CD14-positive monocyte (primary cell): ENCODE data around the gene ASZ1. TPM values are rescaled to one million over a fixed set of nuclear protein-coding genes. Genes with fewer than 3 reads are reported as not detected.
"Not testable (repeated sequence)": the region's sequence is repeated elsewhere in the genome, so short reads cannot be mapped to it uniquely, and the experiment has no call there.

Experiments used
- DNase-seq, 3 donors: peaks; one replicate each; pipeline ENCODE4 v3.0.0-alpha.2; 2011 to 2022
- H2AFZ ChIP-seq: 2 replicates; pipeline ENCODE4 v1.6.0; 2012; ENCODE audit warnings: mild to moderate bottlenecking, low read depth, low read length, inconsistent platforms; ENCODE audit not compliant: insufficient read depth, poor library complexity, severe bottlenecking
- H3K27ac ChIP-seq, 2 donors: 1 replicate in 1 of 2; 2 replicates in 1 of 2; pipeline ENCODE4 v1.5.1; 2012 to 2013; ENCODE audit warnings: low read length in 2 of 2, control low read depth in 1 of 2, inconsistent platforms in 1 of 2, low read depth in 1 of 2, mild to moderate bottlenecking in 1 of 2
- H3K27me3 ChIP-seq, 2 donors: one replicate each; pipeline versions ENCODE4 v1.6.0 to v1.6.1; 2011 to 2013; ENCODE audit warnings: low read length in 2 of 2; ENCODE audit not compliant: control insufficient read depth in 2 of 2, insufficient read depth in 2 of 2
- H3K36me3 ChIP-seq, 2 donors: replicated peaks in 1 of 2; 1 replicate in 1 of 2; 2 replicates in 1 of 2; pipeline versions ENCODE4 v1.5.1 to v1.6.1; 2012 to 2013; ENCODE audit warnings: low read length in 2 of 2, control low read depth in 1 of 2, inconsistent platforms in 1 of 2, mild to moderate bottlenecking in 1 of 2; ENCODE audit not compliant: insufficient read depth in 2 of 2, control insufficient read depth in 1 of 2
- H3K4me1 ChIP-seq, 2 donors: 1 replicate in 1 of 2; 2 replicates in 1 of 2; pipeline versions ENCODE4 v1.5.1 to v1.6.1; 2012 to 2013; ENCODE audit warnings: low read length in 2 of 2, control low read depth in 1 of 2, inconsistent platforms in 1 of 2, mild to moderate bottlenecking in 1 of 2, moderate library complexity in 1 of 2; ENCODE audit not compliant: insufficient read depth in 2 of 2, control insufficient read depth in 1 of 2
- H3K4me2 ChIP-seq: replicated peaks from 2 replicates; pipeline ENCODE3; 2012; ENCODE audit warnings: low read length, moderate library complexity, mild to moderate bottlenecking; ENCODE audit not compliant: poor library complexity, severe bottlenecking; ENCODE audit errors: extremely low read depth
- H3K4me3 ChIP-seq, 3 experiments: fragments of 200-600 bp in 1 of 3; sonication (generic) in 1 of 3; replicated peaks in 1 of 3; 1 replicate in 2 of 3; 2 replicates in 1 of 3; pipeline ENCODE4 v1.5.1; 2011 to 2013; ENCODE audit warnings: low read length in 3 of 3, mild to moderate bottlenecking in 3 of 3, control low read depth in 2 of 3, low read depth in 2 of 3, inconsistent platforms in 1 of 3, moderate library complexity in 1 of 3
- H3K79me2 ChIP-seq: 2 replicates; pipeline ENCODE4 v1.6.0; 2012; ENCODE audit warnings: mild to moderate bottlenecking, control low read depth, inconsistent platforms, low read length, moderate library complexity; ENCODE audit not compliant: insufficient read depth
- H3K9ac ChIP-seq: 2 replicates; pipeline ENCODE4 v1.6.0; 2017; ENCODE audit warnings: low read length, mild to moderate bottlenecking; ENCODE audit not compliant: insufficient read depth, poor library complexity, severe bottlenecking
- H3K9me3 ChIP-seq, 2 donors: replicated peaks in 1 of 2; 1 replicate in 1 of 2; 2 replicates in 1 of 2; pipeline versions ENCODE4 v1.5.1 to v1.6.1; 2012 to 2013; ENCODE audit warnings: low read length in 2 of 2, control low read depth in 1 of 2; ENCODE audit not compliant: control insufficient read depth in 1 of 2, insufficient read depth in 1 of 2
- H4K20me1 ChIP-seq: 2 replicates; pipeline ENCODE4 v1.6.0; 2012; ENCODE audit warnings: mild to moderate bottlenecking, low read length, control low read depth, moderate library complexity; ENCODE audit not compliant: insufficient read depth
- H3K27ac Mint-ChIP-seq, 7 donors: one replicate each; pipeline ENCODE4 v1.8.0; 2020; ENCODE audit warnings: mild to moderate bottlenecking in 7 of 7, mixed read lengths in 7 of 7, moderate library complexity in 6 of 7, inconsistent platforms in 2 of 7
- H3K27me3 Mint-ChIP-seq, 3 donors: one replicate each; pipeline ENCODE4 v1.8.0; 2021 to 2022; ENCODE audit warnings: low read depth in 3 of 3, mild to moderate bottlenecking in 3 of 3, mixed read lengths in 3 of 3, moderate library complexity in 3 of 3, inconsistent platforms in 1 of 3
- H3K36me3 Mint-ChIP-seq, 2 donors: one replicate each; pipeline ENCODE4 v1.8.0; 2020; ENCODE audit warnings: mixed read lengths in 2 of 2, inconsistent platforms in 1 of 2, mild to moderate bottlenecking in 1 of 2
- H3K4me1 Mint-ChIP-seq: one replicate; pipeline ENCODE4 v1.8.0; 2020; ENCODE audit warnings: mild to moderate bottlenecking, mixed read lengths
- H3K4me3 Mint-ChIP-seq, 2 donors: one replicate each; pipeline ENCODE4 v1.8.0; 2020; ENCODE audit warnings: mild to moderate bottlenecking in 2 of 2, mixed read lengths in 2 of 2, moderate library complexity in 1 of 2
- H3K9me3 Mint-ChIP-seq, 7 donors: one replicate each; pipeline ENCODE4 v1.8.0; 2020 to 2022; ENCODE audit warnings: mixed read lengths in 7 of 7, mild to moderate bottlenecking in 6 of 7, moderate library complexity in 6 of 7, inconsistent platforms in 2 of 7
- WGBS: methylation state at CpG from one replicate; pipeline ENCODE4 v1.1.5; 2013; ENCODE audit warnings: missing lambda C conversion rate; ENCODE audit not compliant: insufficient coverage; 5-methylcytosine and 5-hydroxymethylcytosine counted together
- intact Hi-C, 2 donors: fragments of 100-400 bp; cut with micrococcal nuclease; formaldehyde crosslinking; loops; one replicate each; pipeline versions ENCODE4 v1.15.0 to v1.15.1; 2023
- polyA plus RNA-seq, 3 donors: library from polyadenylated mRNA; depleted of rRNA in 1 of 3; unstranded in 2 of 3; stranded (reverse) in 1 of 3; fragments of 300-500 nt in 2 of 3; fragments of >200 nt in 1 of 3; fragmentation: Illumina TruSeq in 2 of 3; gene quantifications; 1 replicate in 2 of 3; 2 replicates in 1 of 3; pipeline ENCODE4 v1.2.3, GENCODE V29; 2012 to 2021
- TF ChIP-seq, protein P1 (sequence below): fragments of 200-600 bp; IDR thresholded peaks from one replicate; pipeline ENCODE4 v1.8.0; 2022; ENCODE audit warnings: antibody characterized with exemption, mild to moderate bottlenecking

The ASZ1 gene
- polyA plus RNA-seq, 3 donors, result not detected

- no peaks in the 10 kb centered on the region for H3K9me3 ChIP-seq
- H3K27ac ChIP-seq, result no peak overlapping the region
- no peak overlapping the region for H3K9ac ChIP-seq
- H3K4me1 ChIP-seq, result no peaks in the 10 kb centered on the region
- no peak overlapping the region for H3K4me3 ChIP-seq
- H4K20me1 ChIP-seq, result no peaks in the 10 kb centered on the region
- intact Hi-C loops, result no loop called here
- Mint-ChIP-seq H3K4me3 (no peak overlapping the region), H3K4me1 (no peaks in the 10 kb centered on the region), H3K27ac (no peak overlapping the region), H3K9me3 (peaks cover 0 to 2% (median 0%) of the 10 kb centered on the region in 7 donors), H3K36me3 (no peaks in the 10 kb centered on the region), H3K27me3 (peaks cover 0 to 2% (median 0%) of the 10 kb centered on the region in 3 donors)
- H2AFZ ChIP-seq, result no peak overlapping the region
- WGBS, result no CpG with 5 or more reads among the region's 2 CpGs
- H3K27me3 ChIP-seq, result no peaks in the 10 kb centered on the region
- no peaks in the 10 kb centered on the region for H3K36me3 ChIP-seq
- TF ChIP-seq, protein P1, sequence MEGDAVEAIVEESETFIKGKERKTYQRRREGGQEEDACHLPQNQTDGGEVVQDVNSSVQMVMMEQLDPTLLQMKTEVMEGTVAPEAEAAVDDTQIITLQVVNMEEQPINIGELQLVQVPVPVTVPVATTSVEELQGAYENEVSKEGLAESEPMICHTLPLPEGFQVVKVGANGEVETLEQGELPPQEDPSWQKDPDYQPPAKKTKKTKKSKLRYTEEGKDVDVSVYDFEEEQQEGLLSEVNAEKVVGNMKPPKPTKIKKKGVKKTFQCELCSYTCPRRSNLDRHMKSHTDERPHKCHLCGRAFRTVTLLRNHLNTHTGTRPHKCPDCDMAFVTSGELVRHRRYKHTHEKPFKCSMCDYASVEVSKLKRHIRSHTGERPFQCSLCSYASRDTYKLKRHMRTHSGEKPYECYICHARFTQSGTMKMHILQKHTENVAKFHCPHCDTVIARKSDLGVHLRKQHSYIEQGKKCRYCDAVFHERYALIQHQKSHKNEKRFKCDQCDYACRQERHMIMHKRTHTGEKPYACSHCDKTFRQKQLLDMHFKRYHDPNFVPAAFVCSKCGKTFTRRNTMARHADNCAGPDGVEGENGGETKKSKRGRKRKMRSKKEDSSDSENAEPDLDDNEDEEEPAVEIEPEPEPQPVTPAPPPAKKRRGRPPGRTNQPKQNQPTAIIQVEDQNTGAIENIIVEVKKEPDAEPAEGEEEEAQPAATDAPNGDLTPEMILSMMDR, result no peak
- H3K4me2 ChIP-seq, result no peak overlapping the region
- no peaks in the 10 kb centered on the region for H3K79me2 ChIP-seq
- no peak for DNase-seq
These were observed 40.9 kb upstream of the ASZ1 start for GRCh38 chr7:117468174-117468573.

DNA sequence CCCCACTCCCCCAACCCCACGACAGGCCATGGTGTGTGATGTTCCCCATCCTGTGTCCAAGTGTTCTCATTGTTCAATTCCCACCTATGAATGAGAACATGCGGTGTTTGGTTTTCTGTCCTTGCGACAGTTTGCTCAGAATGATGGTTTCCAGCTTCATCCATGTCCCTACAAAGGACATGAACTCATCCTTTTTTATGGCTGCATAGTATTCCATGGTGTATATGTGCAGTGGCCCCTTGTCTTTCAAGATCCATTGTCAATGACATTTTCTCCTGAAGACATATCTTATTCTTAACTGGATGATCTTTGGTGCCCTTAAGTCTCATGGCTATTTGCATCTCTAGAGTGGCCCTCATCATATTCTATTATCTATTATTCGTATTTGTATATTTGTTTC is 33.5 kb upstream of the ASZ1 start:
- H2AFZ ChIP-seq, DNase-seq, H3K79me2 ChIP-seq, intact Hi-C loops, H3K27ac ChIP-seq, H3K9ac ChIP-seq, H3K27me3 Mint-ChIP-seq, H3K9me3 ChIP-seq, H3K4me3 Mint-ChIP-seq, H3K4me1 Mint-ChIP-seq, H3K9me3 Mint-ChIP-seq, H3K36me3 ChIP-seq, H4K20me1 ChIP-seq, H3K36me3 Mint-ChIP-seq, H3K27ac Mint-ChIP-seq, H3K4me2 ChIP-seq, H3K27me3 ChIP-seq, H3K4me1 ChIP-seq, H3K4me3 ChIP-seq: not testable (repeated sequence)
- WGBS, result no CpG with 5 or more reads among the region's 4 CpGs
